ENCODE data around the gene C12orf43. TPM values are rescaled to one million over a fixed set of nuclear protein-coding genes. Genes with fewer than 3 reads are reported as not detected.

Gene C12orf43
- polyA plus RNA-seq, 1 donor (not counting 4 experiments of a cell fraction or from before 2014, with no cell fraction given), result 12.8 TPM

DNA sequence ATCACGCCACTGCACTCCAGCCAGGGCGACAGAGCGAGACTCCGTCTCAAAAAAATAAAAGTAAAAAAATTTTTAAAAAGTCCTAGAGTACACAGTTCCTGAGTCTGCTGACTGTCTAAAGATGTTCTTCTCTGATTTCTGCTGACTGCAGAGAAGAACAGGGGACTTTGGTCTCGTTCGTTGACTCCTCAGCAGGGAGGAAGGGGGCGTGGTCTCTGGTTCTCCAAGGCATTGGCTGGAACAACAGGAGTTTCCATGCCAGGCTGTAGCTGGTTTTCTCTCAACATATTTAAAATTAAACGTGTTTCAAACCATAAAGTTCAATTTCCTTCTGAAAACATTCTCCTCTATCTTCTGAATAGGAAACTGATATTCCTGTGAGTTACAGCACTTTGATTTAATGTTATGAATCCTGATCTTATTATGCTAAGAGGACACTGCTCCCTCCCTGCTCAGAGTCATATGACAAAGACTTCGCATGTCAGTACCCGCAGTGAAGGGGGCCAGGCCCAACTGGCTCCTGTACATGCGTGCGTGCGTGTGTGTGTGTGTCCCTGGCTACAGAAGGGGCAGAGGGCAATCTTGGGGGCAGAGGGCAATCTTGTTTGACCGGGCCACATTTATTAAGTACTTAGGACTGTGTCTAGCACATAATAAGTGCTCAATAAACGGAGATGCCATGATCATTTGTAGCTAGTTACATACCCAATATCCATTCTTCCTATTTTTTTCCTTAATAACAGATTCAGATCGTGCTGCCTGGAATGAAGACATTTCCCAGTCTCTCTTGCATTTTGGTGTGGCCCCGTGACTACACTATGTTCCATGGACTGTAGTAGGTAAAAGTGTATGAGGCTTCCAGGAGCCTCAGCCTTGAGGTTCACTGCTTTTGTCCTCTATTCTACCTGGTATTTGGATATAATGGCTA, 54.4 kb downstream of the C12orf43 start:
- H3K4me1 ChIP-seq (ENCODE audit: control insufficient read depth, extremely low read depth, insufficient read depth, low read length), result peaks cover 15% of the 10 kb centered on the region

DNA sequence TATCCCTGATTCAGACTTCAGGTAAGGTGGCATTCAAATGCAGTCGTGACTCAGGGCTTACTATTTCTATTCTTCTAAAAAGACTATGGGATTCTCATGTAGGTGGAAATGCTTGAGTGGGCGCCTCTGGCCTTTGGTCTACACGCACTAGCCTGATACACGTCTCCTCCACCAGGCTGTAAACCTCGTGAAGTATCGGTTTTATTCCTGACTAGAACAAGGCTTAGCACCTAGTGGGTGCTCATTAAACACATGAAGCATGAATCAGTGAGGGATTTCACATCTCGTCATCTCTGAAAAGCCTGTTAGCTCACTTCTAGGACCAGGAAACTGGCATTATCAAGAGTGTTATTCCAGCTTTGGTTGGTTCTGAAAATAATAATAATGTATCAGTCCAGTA, 55.6 kb downstream of the C12orf43 start:
- no peaks in the 10 kb centered on the region for H3K27me3 ChIP-seq (ENCODE audit: control insufficient read depth, extremely low read depth, insufficient read depth, low read length)
- peaks cover 15% of the 10 kb centered on the region for H3K4me1 ChIP-seq (ENCODE audit: control insufficient read depth, extremely low read depth, insufficient read depth, low read length)
- no peak overlapping the region for H3K4me3 ChIP-seq (ENCODE audit: control insufficient read depth in 2 of 3, extremely low read depth in 1 of 3, insufficient read depth in 2 of 3, low read depth in 1 of 3, low read length in 3 of 3)
- no peak for DNase-seq (ENCODE audit: low read depth, low spot score)
- H3K36me3 ChIP-seq (ENCODE audit: control insufficient read depth in 2 of 2, extremely low read depth in 1 of 2, insufficient read depth in 2 of 2, low read length in 2 of 2), result no peaks in the 10 kb centered on the region
- H3K79me2 ChIP-seq (ENCODE audit: control insufficient read depth, insufficient read depth, low read length), result no peaks in the 10 kb centered on the region
- FAIRE-seq, result no peak
- no peaks in the 10 kb centered on the region for H3K9me1 ChIP-seq (ENCODE audit: control insufficient read depth, extremely low read depth, insufficient read depth, low read length)
- dilution Hi-C loops (cut with MboI; ENCODE audit: extremely low pct_ligation_motif_present, low sequenced_read_pairs), result no loop called here
- TF ChIP-seq EZH2 (IDR thresholded peaks at IDR 0.05; ENCODE audit: low read length), result no peak
- TF ChIP-seq, protein P1, sequence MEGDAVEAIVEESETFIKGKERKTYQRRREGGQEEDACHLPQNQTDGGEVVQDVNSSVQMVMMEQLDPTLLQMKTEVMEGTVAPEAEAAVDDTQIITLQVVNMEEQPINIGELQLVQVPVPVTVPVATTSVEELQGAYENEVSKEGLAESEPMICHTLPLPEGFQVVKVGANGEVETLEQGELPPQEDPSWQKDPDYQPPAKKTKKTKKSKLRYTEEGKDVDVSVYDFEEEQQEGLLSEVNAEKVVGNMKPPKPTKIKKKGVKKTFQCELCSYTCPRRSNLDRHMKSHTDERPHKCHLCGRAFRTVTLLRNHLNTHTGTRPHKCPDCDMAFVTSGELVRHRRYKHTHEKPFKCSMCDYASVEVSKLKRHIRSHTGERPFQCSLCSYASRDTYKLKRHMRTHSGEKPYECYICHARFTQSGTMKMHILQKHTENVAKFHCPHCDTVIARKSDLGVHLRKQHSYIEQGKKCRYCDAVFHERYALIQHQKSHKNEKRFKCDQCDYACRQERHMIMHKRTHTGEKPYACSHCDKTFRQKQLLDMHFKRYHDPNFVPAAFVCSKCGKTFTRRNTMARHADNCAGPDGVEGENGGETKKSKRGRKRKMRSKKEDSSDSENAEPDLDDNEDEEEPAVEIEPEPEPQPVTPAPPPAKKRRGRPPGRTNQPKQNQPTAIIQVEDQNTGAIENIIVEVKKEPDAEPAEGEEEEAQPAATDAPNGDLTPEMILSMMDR (optimal IDR thresholded peaks at IDR 0.05 in 1 of 3, IDR thresholded peaks at IDR 0.05 in 1 of 3, conservative IDR thresholded peaks at IDR 0.05 in 1 of 3; ENCODE audit: extremely low read depth in 1 of 3, insufficient read depth in 2 of 3, low read length in 3 of 3), result no peak
- H3K27ac ChIP-seq (ENCODE audit: control insufficient read depth, insufficient read depth, low read length), result no peak overlapping the region
- no peak overlapping the region for H3K4me2 ChIP-seq (ENCODE audit: control insufficient read depth, extremely low read depth, insufficient read depth, low read depth, low read length)
- H3K9me3 ChIP-seq (ENCODE audit: control insufficient read depth, low read depth, low read length), result no peaks in the 10 kb centered on the region
- H2AFZ ChIP-seq (ENCODE audit: control insufficient read depth, low read length), result no peak overlapping the region
- H4K20me1 ChIP-seq (ENCODE audit: control insufficient read depth, extremely low read depth, insufficient read depth, low read length), result no peaks in the 10 kb centered on the region
- no peak overlapping the region for H3K9ac ChIP-seq (ENCODE audit: control insufficient read depth, extremely low read depth, insufficient read depth, low read length)

More for the DNA sequence above, 54.4 kb downstream of the C12orf43 start:
- H3K4me3 ChIP-seq (ENCODE audit: control insufficient read depth in 2 of 3, extremely low read depth in 1 of 3, insufficient read depth in 2 of 3, low read depth in 1 of 3, low read length in 3 of 3), result no peak overlapping the region
- peak overlapping the region; percentile 62 for H2AFZ ChIP-seq (ENCODE audit: control insufficient read depth, low read length)
- H3K9me3 ChIP-seq (ENCODE audit: control insufficient read depth, low read depth, low read length), result no peaks in the 10 kb centered on the region
- no peaks in the 10 kb centered on the region for H3K9me1 ChIP-seq (ENCODE audit: control insufficient read depth, extremely low read depth, insufficient read depth, low read length)
- dilution Hi-C loops (cut with MboI; ENCODE audit: extremely low pct_ligation_motif_present, low sequenced_read_pairs), result no loop called here
- peak overlapping the region; percentile 45 for H3K4me2 ChIP-seq (ENCODE audit: control insufficient read depth, extremely low read depth, insufficient read depth, low read depth, low read length)
- H3K27ac ChIP-seq (ENCODE audit: control insufficient read depth, insufficient read depth, low read length), result peak overlapping the region; percentile 84
- DNase-seq (ENCODE audit: low read depth, low spot score) (no peak), FAIRE-seq (no peak)
- H3K27me3 ChIP-seq (ENCODE audit: control insufficient read depth, extremely low read depth, insufficient read depth, low read length), result no peaks in the 10 kb centered on the region
- H3K79me2 ChIP-seq (ENCODE audit: control insufficient read depth, insufficient read depth, low read length), result no peaks in the 10 kb centered on the region
- H4K20me1 ChIP-seq (ENCODE audit: control insufficient read depth, extremely low read depth, insufficient read depth, low read length), result no peaks in the 10 kb centered on the region
- peak overlapping the region; percentile 48 for H3K9ac ChIP-seq (ENCODE audit: control insufficient read depth, extremely low read depth, insufficient read depth, low read length)
- H3K36me3 ChIP-seq (ENCODE audit: control insufficient read depth in 2 of 2, extremely low read depth in 1 of 2, insufficient read depth in 2 of 2, low read length in 2 of 2), result no peaks in the 10 kb centered on the region
- no peak for TF ChIP-seq EZH2 (IDR thresholded peaks at IDR 0.05; ENCODE audit: low read length)
- TF ChIP-seq, protein P1 (optimal IDR thresholded peaks at IDR 0.05 in 1 of 3, IDR thresholded peaks at IDR 0.05 in 1 of 3, conservative IDR thresholded peaks at IDR 0.05 in 1 of 3; ENCODE audit: extremely low read depth in 1 of 3, insufficient read depth in 2 of 3, low read length in 3 of 3), result no peak
